ENCODE measurements around the gene TAF1C. TPM values are rescaled to one million over a fixed set of nuclear protein-coding genes. Genes with fewer than 3 reads are reported as not detected.

The TAF1C gene
- polyA plus RNA-seq, 2 of the 4 experiments (the other 2 are of a cell fraction) = 13.2 to 38.6 TPM

DNA sequence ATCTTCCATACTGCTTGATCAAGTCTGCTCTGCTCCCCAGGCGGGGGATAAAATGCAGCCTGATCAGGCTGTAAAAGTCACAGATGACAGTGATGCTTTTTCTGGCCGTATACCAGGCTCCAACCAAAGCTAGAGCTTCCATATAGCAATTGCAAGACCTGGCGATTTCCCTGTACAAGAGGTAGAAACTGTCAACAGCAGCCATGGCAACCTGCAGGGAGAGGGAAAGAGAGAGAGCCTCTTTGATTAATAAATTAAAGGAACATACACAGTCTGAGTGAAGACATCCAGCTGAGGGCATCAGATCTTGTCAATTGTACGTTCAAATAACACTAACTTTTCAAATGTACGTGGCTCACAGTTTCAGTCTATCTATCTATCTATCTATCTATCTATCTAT is 55.7 kb downstream of the TAF1C start:
- POLR2A ChIA-PET = interaction anchor here (1.6 kb wide), 1 partner anchor 14 kb away, joined by 5 read pairs; the partner anchor contains the start of gene MBTPS1
- CTCF ChIA-PET = interaction anchor here (1.1 kb wide), 1 partner anchor 46 kb away, joined by 3 read pairs; no protein-coding TSS in a partner anchor
- FAIRE-seq = no peak
- no peak for ATAC-seq
- H3K4me3 ChIP-seq = no peak overlapping the region
- TF ChIP-seq GATA3 (IDR thresholded peaks at IDR 0.05; ENCODE audit: borderline replicate concordance) (no peak), POLR2AphosphoS2 (conservative IDR thresholded peaks at IDR 0.05; ENCODE audit: low read length) (no peak), ZC3H11A (IDR thresholded peaks at IDR 0.05) (no peak), RARB (CRISPR knock-in tag; IDR thresholded peaks at IDR 0.05) (no peak), FOSL2 (IDR thresholded peaks at IDR 0.05) (no peak), FOSL2 (CRISPR knock-in tag; IDR thresholded peaks at IDR 0.05) (no peak), CHD2 (IDR thresholded peaks at IDR 0.05; ENCODE audit: low read length, partially characterized antibody) (no peak), RNF2 (IDR thresholded peaks at IDR 0.05; ENCODE audit: borderline replicate concordance, low read depth) (no peak), ZFP36 (IDR thresholded peaks at IDR 0.05; ENCODE audit: borderline replicate concordance, partially characterized antibody) (no peak), SREBF2 (IDR thresholded peaks at IDR 0.05) (no peak)
- TF ChIP-seq, protein P1, sequence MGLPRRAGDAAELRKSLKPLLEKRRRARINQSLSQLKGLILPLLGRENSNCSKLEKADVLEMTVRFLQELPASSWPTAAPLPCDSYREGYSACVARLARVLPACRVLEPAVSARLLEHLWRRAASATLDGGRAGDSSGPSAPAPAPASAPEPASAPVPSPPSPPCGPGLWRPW (IDR thresholded peaks at IDR 0.05) = no peak
- TF ChIP-seq, protein P2, sequence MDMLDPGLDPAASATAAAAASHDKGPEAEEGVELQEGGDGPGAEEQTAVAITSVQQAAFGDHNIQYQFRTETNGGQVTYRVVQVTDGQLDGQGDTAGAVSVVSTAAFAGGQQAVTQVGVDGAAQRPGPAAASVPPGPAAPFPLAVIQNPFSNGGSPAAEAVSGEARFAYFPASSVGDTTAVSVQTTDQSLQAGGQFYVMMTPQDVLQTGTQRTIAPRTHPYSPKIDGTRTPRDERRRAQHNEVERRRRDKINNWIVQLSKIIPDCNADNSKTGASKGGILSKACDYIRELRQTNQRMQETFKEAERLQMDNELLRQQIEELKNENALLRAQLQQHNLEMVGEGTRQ (IDR thresholded peaks at IDR 0.05) = no peak
- TF ChIP-seq, protein P3, sequence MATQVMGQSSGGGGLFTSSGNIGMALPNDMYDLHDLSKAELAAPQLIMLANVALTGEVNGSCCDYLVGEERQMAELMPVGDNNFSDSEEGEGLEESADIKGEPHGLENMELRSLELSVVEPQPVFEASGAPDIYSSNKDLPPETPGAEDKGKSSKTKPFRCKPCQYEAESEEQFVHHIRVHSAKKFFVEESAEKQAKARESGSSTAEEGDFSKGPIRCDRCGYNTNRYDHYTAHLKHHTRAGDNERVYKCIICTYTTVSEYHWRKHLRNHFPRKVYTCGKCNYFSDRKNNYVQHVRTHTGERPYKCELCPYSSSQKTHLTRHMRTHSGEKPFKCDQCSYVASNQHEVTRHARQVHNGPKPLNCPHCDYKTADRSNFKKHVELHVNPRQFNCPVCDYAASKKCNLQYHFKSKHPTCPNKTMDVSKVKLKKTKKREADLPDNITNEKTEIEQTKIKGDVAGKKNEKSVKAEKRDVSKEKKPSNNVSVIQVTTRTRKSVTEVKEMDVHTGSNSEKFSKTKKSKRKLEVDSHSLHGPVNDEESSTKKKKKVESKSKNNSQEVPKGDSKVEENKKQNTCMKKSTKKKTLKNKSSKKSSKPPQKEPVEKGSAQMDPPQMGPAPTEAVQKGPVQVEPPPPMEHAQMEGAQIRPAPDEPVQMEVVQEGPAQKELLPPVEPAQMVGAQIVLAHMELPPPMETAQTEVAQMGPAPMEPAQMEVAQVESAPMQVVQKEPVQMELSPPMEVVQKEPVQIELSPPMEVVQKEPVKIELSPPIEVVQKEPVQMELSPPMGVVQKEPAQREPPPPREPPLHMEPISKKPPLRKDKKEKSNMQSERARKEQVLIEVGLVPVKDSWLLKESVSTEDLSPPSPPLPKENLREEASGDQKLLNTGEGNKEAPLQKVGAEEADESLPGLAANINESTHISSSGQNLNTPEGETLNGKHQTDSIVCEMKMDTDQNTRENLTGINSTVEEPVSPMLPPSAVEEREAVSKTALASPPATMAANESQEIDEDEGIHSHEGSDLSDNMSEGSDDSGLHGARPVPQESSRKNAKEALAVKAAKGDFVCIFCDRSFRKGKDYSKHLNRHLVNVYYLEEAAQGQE (IDR thresholded peaks at IDR 0.05) = no peak
- DNase-seq (ENCODE audit: low read depth in 1 of 2, low spot score in 1 of 2) = no peak
- no peak overlapping the region for H3K27ac ChIP-seq
- H3K9me3 ChIP-seq = no peaks in the 10 kb centered on the region
- 92% methylated on average over 5 of the region's 5 CpGs for WGBS (ENCODE audit: missing lambda C conversion rate)
- H3K4me1 ChIP-seq = no peaks in the 10 kb centered on the region
- no peak overlapping the region for H3K4me2 ChIP-seq

Other genes starting within 250 kb of the TAF1C start
- gene OSGIN1, start 233.8 kb downstream of the TAF1C start, polyA plus RNA-seq (2011; rRNA removed) = 23.9 and 25.9 TPM in 2 replicates
- gene OSGIN1, start 233.8 kb downstream of the TAF1C start, polyA plus RNA-seq (2017; fragmentation: RNase III; extraction: RNeasy Plus Mini Kit Qiagen cat#74134 plus additional on column Dnase treatment) = 37.6 to 49.1 TPM (median 39.1 TPM) in 3 replicates
- 1.1 and 1.3 TPM in 2 replicates for gene NECAB2, start 218.8 kb downstream of the TAF1C start, polyA plus RNA-seq (2011; rRNA removed)
- gene NECAB2, start 218.8 kb downstream of the TAF1C start, polyA plus RNA-seq (2017; fragmentation: RNase III; extraction: RNeasy Plus Mini Kit Qiagen cat#74134 plus additional on column Dnase treatment) = 1.4 to 2.6 TPM (median 2.4 TPM) in 3 replicates
- not detected in 2 replicates for gene SLC38A8, start 144.3 kb downstream of the TAF1C start, polyA plus RNA-seq (2011; rRNA removed)
- not detected in 3 replicates for gene SLC38A8, start 144.3 kb downstream of the TAF1C start, polyA plus RNA-seq (2017; fragmentation: RNase III; extraction: RNeasy Plus Mini Kit Qiagen cat#74134 plus additional on column Dnase treatment)
- gene MBTPS1, start 70.1 kb downstream of the TAF1C start, polyA plus RNA-seq (2011; rRNA removed) = 76.7 and 88.4 TPM in 2 replicates
- 47.5 to 52.8 TPM (median 50.3 TPM) in 3 replicates for gene MBTPS1, start 70.1 kb downstream of the TAF1C start, polyA plus RNA-seq (2017; fragmentation: RNase III; extraction: RNeasy Plus Mini Kit Qiagen cat#74134 plus additional on column Dnase treatment)
- gene HSDL1, start 41.9 kb downstream of the TAF1C start, polyA plus RNA-seq (2011; rRNA removed) = 24.9 and 25.6 TPM in 2 replicates
- 14.7 to 18.3 TPM (median 17.9 TPM) in 3 replicates for gene HSDL1, start 41.9 kb downstream of the TAF1C start, polyA plus RNA-seq (2017; fragmentation: RNase III; extraction: RNeasy Plus Mini Kit Qiagen cat#74134 plus additional on column Dnase treatment)
- 0.07 and 0.13 TPM in 2 replicates for gene DNAAF1, start 41.7 kb downstream of the TAF1C start, polyA plus RNA-seq (2011; rRNA removed)
- 0.14 to 0.31 TPM (median 0.21 TPM) in 3 replicates for gene DNAAF1, start 41.7 kb downstream of the TAF1C start, polyA plus RNA-seq (2017; fragmentation: RNase III; extraction: RNeasy Plus Mini Kit Qiagen cat#74134 plus additional on column Dnase treatment)
- gene ADAD2, start 4.1 kb upstream of the TAF1C start, polyA plus RNA-seq (2011; rRNA removed) = not detected in 2 replicates
- not detected in 3 replicates for gene ADAD2, start 4.1 kb upstream of the TAF1C start, polyA plus RNA-seq (2017; fragmentation: RNase III; extraction: RNeasy Plus Mini Kit Qiagen cat#74134 plus additional on column Dnase treatment)
- not detected in 2 replicates for gene KCNG4, start 53.0 kb upstream of the TAF1C start, polyA plus RNA-seq (2011; rRNA removed)
- gene KCNG4, start 53.0 kb upstream of the TAF1C start, polyA plus RNA-seq (2017; fragmentation: RNase III; extraction: RNeasy Plus Mini Kit Qiagen cat#74134 plus additional on column Dnase treatment) = not detected in 3 replicates
- gene WFDC1, start 107.8 kb upstream of the TAF1C start, polyA plus RNA-seq (2011; rRNA removed) = 0.13 TPM in 1 of 2 replicates, not detected in the other
- not detected in 3 replicates for gene WFDC1, start 107.8 kb upstream of the TAF1C start, polyA plus RNA-seq (2017; fragmentation: RNase III; extraction: RNeasy Plus Mini Kit Qiagen cat#74134 plus additional on column Dnase treatment)
- gene ATP2C2, start 181.5 kb upstream of the TAF1C start, polyA plus RNA-seq (2011; rRNA removed) = 0.17 and 0.28 TPM in 2 replicates
- 0.14 to 0.37 TPM (median 0.29 TPM) in 3 replicates for gene ATP2C2, start 181.5 kb upstream of the TAF1C start, polyA plus RNA-seq (2017; fragmentation: RNase III; extraction: RNeasy Plus Mini Kit Qiagen cat#74134 plus additional on column Dnase treatment)